Measurements from ENCODE around the gene COL23A1. TPM values are rescaled to one million over a fixed set of nuclear protein-coding genes. Genes with fewer than 3 reads are reported as not detected.

The COL23A1 gene
- total and polyA plus RNA-seq, 2 donors (not counting 1 experiment from before 2014, with no cell fraction given), result not detected

GRCh38 chr5:178590924-178591423, 781 bp upstream of the COL23A1 start:
- Histone ChIP-seq H3K36me3 (ENCODE audit: control insufficient read depth, insufficient read depth, low read length) (no peaks in the 10 kb centered on the region), H3K9me3 (ENCODE audit: control insufficient read depth, insufficient read depth, low read depth, low read length) (no peaks in the 10 kb centered on the region), H4K20me1 (ENCODE audit: control insufficient read depth, extremely low read depth, insufficient read depth, low read length) (no peaks in the 10 kb centered on the region), H3K27me3 (ENCODE audit: control insufficient read depth, insufficient read depth, low read length) (peaks cover 5% of the 10 kb centered on the region), H2AFZ (ENCODE audit: low read length) (no peak overlapping the region), H3K27ac (ENCODE audit: insufficient read depth, low read length) (no peak overlapping the region), H3K4me1 (ENCODE audit: control insufficient read depth, extremely low read depth, insufficient read depth, low read length) (no peaks in the 10 kb centered on the region), H3K4me3 (replicated peaks in 1 of 4; ENCODE audit: control extremely low read depth in 1 of 4, insufficient read depth in 1 of 4, low read depth in 3 of 4, low read length in 4 of 4) (peak overlapping the region in 1 of 4 experiments; percentile 51), H3K79me2 (ENCODE audit: control insufficient read depth, insufficient read depth, low read length) (no peaks in the 10 kb centered on the region), H3K9ac (ENCODE audit: insufficient read depth, low read length) (no peak overlapping the region), H3K4me2 (ENCODE audit: extremely low read depth, insufficient read depth, low read length) (no peak overlapping the region)
- no peak for TF ChIP-seq EZH2 (IDR thresholded peaks at IDR 0.05; ENCODE audit: low read length, missing control alignments)
- TF ChIP-seq, protein P1, sequence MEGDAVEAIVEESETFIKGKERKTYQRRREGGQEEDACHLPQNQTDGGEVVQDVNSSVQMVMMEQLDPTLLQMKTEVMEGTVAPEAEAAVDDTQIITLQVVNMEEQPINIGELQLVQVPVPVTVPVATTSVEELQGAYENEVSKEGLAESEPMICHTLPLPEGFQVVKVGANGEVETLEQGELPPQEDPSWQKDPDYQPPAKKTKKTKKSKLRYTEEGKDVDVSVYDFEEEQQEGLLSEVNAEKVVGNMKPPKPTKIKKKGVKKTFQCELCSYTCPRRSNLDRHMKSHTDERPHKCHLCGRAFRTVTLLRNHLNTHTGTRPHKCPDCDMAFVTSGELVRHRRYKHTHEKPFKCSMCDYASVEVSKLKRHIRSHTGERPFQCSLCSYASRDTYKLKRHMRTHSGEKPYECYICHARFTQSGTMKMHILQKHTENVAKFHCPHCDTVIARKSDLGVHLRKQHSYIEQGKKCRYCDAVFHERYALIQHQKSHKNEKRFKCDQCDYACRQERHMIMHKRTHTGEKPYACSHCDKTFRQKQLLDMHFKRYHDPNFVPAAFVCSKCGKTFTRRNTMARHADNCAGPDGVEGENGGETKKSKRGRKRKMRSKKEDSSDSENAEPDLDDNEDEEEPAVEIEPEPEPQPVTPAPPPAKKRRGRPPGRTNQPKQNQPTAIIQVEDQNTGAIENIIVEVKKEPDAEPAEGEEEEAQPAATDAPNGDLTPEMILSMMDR (conservative IDR thresholded peaks at IDR 0.05 in 1 of 2, IDR thresholded peaks at IDR 0.05 in 1 of 2; ENCODE audit: low read depth in 1 of 2, low read length in 2 of 2), result peak in 1 of 2 donors; percentile 1
- DNase-seq (ENCODE audit: low read depth in 2 of 2), result peak; percentile 6 to 26

DNA sequence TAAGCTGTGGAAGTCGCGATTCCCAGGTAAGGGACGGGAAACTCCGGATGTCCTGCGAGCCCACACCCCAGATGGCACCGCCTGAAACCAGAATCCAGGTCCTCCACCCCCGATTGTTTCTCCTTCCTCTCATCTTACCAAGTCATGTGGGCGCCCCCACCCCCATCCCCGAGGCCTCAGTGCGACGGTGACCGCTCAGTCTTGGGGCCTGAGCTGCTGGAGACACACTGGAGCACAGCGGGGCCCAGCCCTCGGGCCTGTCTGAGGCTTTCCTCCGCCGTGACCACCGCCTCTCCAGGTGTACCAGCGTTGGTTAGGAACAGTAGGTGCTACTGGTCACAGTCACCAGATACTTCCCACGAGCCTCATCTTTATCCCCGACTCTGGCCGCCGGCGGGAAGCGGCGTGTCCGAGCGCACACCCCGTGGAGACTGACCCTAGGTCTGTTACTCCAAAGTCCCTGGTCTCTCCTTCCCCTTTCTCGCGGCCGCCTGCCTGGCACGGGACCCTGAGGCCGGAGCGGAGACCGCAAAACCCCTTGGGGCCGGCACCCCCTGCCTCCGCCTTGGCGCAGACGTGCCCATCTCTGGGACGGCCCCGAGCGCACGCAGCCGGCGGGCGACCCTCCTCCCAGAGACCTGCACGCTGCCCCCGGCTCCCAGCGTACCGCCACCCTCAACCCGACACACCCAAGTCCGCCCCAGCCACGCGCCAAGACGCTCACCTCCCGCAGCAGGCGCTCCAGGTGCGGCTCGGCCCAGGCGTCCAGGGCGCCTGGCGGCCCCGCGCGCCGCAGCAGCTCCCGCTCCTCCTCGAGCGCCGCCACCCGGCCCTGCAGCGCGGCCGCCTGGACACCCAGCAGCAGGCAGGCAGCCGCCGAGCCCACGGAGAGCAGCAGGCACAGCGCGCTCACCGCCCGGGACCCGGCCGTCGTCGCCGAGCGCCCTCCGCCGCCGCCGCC, 733 bp downstream of the COL23A1 start:
- H3K9ac ChIP-seq (ENCODE audit: insufficient read depth, low read length), result no peak overlapping the region
- no peaks in the 10 kb centered on the region for H3K36me3 ChIP-seq (ENCODE audit: control insufficient read depth, insufficient read depth, low read length)
- TF ChIP-seq, protein P1 (conservative IDR thresholded peaks at IDR 0.05 in 1 of 2, IDR thresholded peaks at IDR 0.05 in 1 of 2; ENCODE audit: low read depth in 1 of 2, low read length in 2 of 2), result peak in 1 of 2 donors; percentile 1
- TF ChIP-seq EZH2 (IDR thresholded peaks at IDR 0.05; ENCODE audit: low read length, missing control alignments), result no peak
- H4K20me1 ChIP-seq (ENCODE audit: control insufficient read depth, extremely low read depth, insufficient read depth, low read length), result no peaks in the 10 kb centered on the region
- peaks cover 3% of the 10 kb centered on the region for H3K9me3 ChIP-seq (ENCODE audit: control insufficient read depth, insufficient read depth, low read depth, low read length)
- DNase-seq (ENCODE audit: low read depth in 2 of 2), result peak; percentile 16 to 50
- H3K4me3 ChIP-seq (replicated peaks in 1 of 4; ENCODE audit: control extremely low read depth in 1 of 4, insufficient read depth in 1 of 4, low read depth in 3 of 4, low read length in 4 of 4), result peak overlapping the region in 2 of 4 experiments; percentile 35 to 51
- H3K4me2 ChIP-seq (ENCODE audit: extremely low read depth, insufficient read depth, low read length), result peak overlapping the region; percentile 51
- no peaks in the 10 kb centered on the region for H3K79me2 ChIP-seq (ENCODE audit: control insufficient read depth, insufficient read depth, low read length)
- H3K4me1 ChIP-seq (ENCODE audit: control insufficient read depth, extremely low read depth, insufficient read depth, low read length), result no peaks in the 10 kb centered on the region
- H3K27me3 ChIP-seq (ENCODE audit: control insufficient read depth, insufficient read depth, low read length), result peaks cover 8% of the 10 kb centered on the region
- no peak overlapping the region for H3K27ac ChIP-seq (ENCODE audit: insufficient read depth, low read length)
- H2AFZ ChIP-seq (ENCODE audit: low read length), result no peak overlapping the region

- Histone ChIP-seq H4K20me1 (ENCODE audit: control insufficient read depth, extremely low read depth, insufficient read depth, low read length) (no peaks in the 10 kb centered on the region), H3K4me3 (replicated peaks in 1 of 4; ENCODE audit: control extremely low read depth in 1 of 4, insufficient read depth in 1 of 4, low read depth in 3 of 4, low read length in 4 of 4) (no peak overlapping the region), H3K36me3 (ENCODE audit: control insufficient read depth, insufficient read depth, low read length) (no peaks in the 10 kb centered on the region), H3K9me3 (ENCODE audit: control insufficient read depth, insufficient read depth, low read depth, low read length) (peaks cover 3% of the 10 kb centered on the region), H3K27ac (ENCODE audit: insufficient read depth, low read length) (no peak overlapping the region), H3K4me2 (ENCODE audit: extremely low read depth, insufficient read depth, low read length) (no peak overlapping the region), H3K79me2 (ENCODE audit: control insufficient read depth, insufficient read depth, low read length) (no peaks in the 10 kb centered on the region), H3K9ac (ENCODE audit: insufficient read depth, low read length) (no peak overlapping the region), H3K4me1 (ENCODE audit: control insufficient read depth, extremely low read depth, insufficient read depth, low read length) (no peaks in the 10 kb centered on the region), H3K27me3 (ENCODE audit: control insufficient read depth, insufficient read depth, low read length) (peaks cover 8% of the 10 kb centered on the region), H2AFZ (ENCODE audit: low read length) (no peak overlapping the region)
- TF ChIP-seq, protein P1 (conservative IDR thresholded peaks at IDR 0.05 in 1 of 2, IDR thresholded peaks at IDR 0.05 in 1 of 2; ENCODE audit: low read depth in 1 of 2, low read length in 2 of 2), result no peak
- TF ChIP-seq EZH2 (IDR thresholded peaks at IDR 0.05; ENCODE audit: low read length, missing control alignments), result no peak
- no peak for DNase-seq (ENCODE audit: low read depth in 2 of 2)
Observed at GRCh38 chr5:178588769-178589168, 1.4 kb downstream of the COL23A1 start.

All from fibroblast of lung (primary cell).